Measurements from ENCODE around the gene SLC5A5.

- no peak for TF ChIP-seq CTCF (IDR thresholded peaks at IDR 0.05)
- TF ChIP-seq POLR2A (IDR thresholded peaks at IDR 0.05), result no peak
Measured at GRCh38 chr19:17831419-17831888, 40.3 kb upstream of the SLC5A5 start.
